ENCODE data around the gene TMPRSS6.

The TMPRSS6 gene

DNA sequence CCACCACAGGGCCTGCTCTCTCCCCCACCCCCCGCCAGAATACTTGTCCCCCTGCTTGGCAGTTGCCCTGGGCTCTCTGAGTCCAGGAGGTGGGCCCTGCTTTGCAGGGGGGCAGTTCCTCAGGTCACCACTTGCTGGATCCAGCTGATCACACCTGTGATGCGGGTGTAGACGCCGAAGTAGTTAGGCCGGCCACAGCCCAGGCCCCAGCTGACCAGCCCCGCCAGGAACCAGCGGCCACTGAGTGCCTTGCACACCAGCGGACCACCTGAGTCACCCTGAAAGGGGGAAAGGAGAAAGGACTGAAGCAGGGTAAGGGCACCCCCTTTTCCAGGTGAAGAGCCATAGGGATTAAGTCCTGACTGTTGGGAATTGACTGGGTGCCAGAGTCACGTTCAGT is 43.6 kb downstream of the TMPRSS6 start:
- H3K9me2 ChIP-seq (replicated peaks; ENCODE audit: insufficient read depth, low read length): no peaks in the 10 kb centered on the region
- no peak for TF ChIP-seq EZH2phosphoT487 (conservative IDR thresholded peaks at IDR 0.05; ENCODE audit: low read length)
- TF ChIP-seq, protein P1, sequence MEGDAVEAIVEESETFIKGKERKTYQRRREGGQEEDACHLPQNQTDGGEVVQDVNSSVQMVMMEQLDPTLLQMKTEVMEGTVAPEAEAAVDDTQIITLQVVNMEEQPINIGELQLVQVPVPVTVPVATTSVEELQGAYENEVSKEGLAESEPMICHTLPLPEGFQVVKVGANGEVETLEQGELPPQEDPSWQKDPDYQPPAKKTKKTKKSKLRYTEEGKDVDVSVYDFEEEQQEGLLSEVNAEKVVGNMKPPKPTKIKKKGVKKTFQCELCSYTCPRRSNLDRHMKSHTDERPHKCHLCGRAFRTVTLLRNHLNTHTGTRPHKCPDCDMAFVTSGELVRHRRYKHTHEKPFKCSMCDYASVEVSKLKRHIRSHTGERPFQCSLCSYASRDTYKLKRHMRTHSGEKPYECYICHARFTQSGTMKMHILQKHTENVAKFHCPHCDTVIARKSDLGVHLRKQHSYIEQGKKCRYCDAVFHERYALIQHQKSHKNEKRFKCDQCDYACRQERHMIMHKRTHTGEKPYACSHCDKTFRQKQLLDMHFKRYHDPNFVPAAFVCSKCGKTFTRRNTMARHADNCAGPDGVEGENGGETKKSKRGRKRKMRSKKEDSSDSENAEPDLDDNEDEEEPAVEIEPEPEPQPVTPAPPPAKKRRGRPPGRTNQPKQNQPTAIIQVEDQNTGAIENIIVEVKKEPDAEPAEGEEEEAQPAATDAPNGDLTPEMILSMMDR (IDR thresholded peaks at IDR 0.05; ENCODE audit: insufficient read depth, low read length, poor library complexity, severe bottlenecking): no peak
- no peak overlapping the region for H3K4me3 ChIP-seq (ENCODE audit: insufficient read depth, low read length, poor library complexity, severe bottlenecking)
- no peaks in the 10 kb centered on the region for H3F3A ChIP-seq (ENCODE audit: insufficient read depth)
- no peaks in the 10 kb centered on the region for H4K20me1 ChIP-seq (ENCODE audit: low read depth, low read length)
- no peak overlapping the region for H3K4me2 ChIP-seq (ENCODE audit: low read depth, low read length, poor library complexity, severe bottlenecking)
- H3K79me2 ChIP-seq (ENCODE audit: insufficient read depth, low read length): no peaks in the 10 kb centered on the region
- H3K9me3 ChIP-seq (ENCODE audit: insufficient read depth, low read length): no peaks in the 10 kb centered on the region
- no peak overlapping the region for H2AFZ ChIP-seq (ENCODE audit: low read depth, low read length, severe bottlenecking)
- H3K36me3 ChIP-seq (ENCODE audit: low read length): no peaks in the 10 kb centered on the region
- no peaks in the 10 kb centered on the region for H3K27me3 ChIP-seq (ENCODE audit: low read length)
- H3K27ac ChIP-seq (ENCODE audit: low read depth, low read length): no peak overlapping the region
- no peak overlapping the region for H3K9ac ChIP-seq (ENCODE audit: low read length)

DNA sequence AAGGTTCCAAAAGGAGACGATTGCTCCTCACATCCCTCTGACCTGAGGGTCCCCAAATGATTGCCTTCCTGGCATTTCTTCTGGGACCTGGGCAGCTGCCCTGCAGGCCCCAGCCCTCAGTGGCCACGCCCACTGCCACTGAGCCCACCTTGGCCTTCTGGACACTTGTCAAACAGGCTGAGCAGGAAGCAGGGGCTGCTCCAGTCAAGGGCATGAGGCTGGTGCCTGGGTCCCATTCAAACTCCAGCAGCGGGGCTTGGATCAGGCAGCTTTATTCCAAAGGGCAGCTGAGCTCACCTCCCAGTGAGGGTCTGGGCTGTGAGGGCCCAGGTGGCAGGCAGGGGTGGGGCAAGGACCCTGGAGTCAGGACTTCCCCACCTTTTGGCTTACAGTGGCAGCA is 44.3 kb downstream of the TMPRSS6 start:
- Histone ChIP-seq H3K27ac (ENCODE audit: low read depth, low read length) (no peak overlapping the region), H3K4me2 (ENCODE audit: low read depth, low read length, poor library complexity, severe bottlenecking) (no peak overlapping the region), H3K4me3 (ENCODE audit: insufficient read depth, low read length, poor library complexity, severe bottlenecking) (no peak overlapping the region), H3K9me3 (ENCODE audit: insufficient read depth, low read length) (no peaks in the 10 kb centered on the region), H2AFZ (ENCODE audit: low read depth, low read length, severe bottlenecking) (no peak overlapping the region), H3K36me3 (ENCODE audit: low read length) (no peaks in the 10 kb centered on the region), H3K27me3 (ENCODE audit: low read length) (no peaks in the 10 kb centered on the region), H3K79me2 (ENCODE audit: insufficient read depth, low read length) (no peaks in the 10 kb centered on the region), H4K20me1 (ENCODE audit: low read depth, low read length) (no peaks in the 10 kb centered on the region), H3F3A (ENCODE audit: insufficient read depth) (no peaks in the 10 kb centered on the region), H3K9me2 (replicated peaks; ENCODE audit: insufficient read depth, low read length) (no peaks in the 10 kb centered on the region), H3K9ac (ENCODE audit: low read length) (no peak overlapping the region)
- TF ChIP-seq EZH2phosphoT487 (conservative IDR thresholded peaks at IDR 0.05; ENCODE audit: low read length): no peak
- TF ChIP-seq, protein P1 (IDR thresholded peaks at IDR 0.05; ENCODE audit: insufficient read depth, low read length, poor library complexity, severe bottlenecking): no peak

DNA sequence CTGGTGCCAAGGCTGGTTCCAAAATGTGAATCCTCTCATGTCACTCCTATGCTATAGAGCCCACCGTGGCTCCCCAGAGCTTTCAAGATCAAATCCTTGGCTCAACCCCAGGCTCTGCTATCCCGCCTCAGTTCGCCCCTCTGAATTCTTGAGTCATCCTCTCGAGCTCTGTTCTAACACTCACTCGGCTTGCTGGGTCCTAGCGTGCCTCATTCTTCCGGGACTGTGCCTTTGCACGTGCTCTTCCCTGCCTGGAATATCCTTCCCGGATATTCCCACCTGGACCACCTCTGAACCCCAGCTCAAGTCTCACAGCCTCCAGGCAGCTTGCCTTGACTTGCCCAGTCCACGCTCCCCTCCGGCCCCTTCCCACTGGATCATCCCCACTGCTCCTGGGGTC is 45.0 kb downstream of the TMPRSS6 start:
- Histone ChIP-seq H3K27ac (ENCODE audit: low read depth, low read length) (no peak overlapping the region), H2AFZ (ENCODE audit: low read depth, low read length, severe bottlenecking) (no peak overlapping the region), H4K20me1 (ENCODE audit: low read depth, low read length) (no peaks in the 10 kb centered on the region), H3K4me3 (ENCODE audit: insufficient read depth, low read length, poor library complexity, severe bottlenecking) (no peak overlapping the region), H3K4me2 (ENCODE audit: low read depth, low read length, poor library complexity, severe bottlenecking) (no peak overlapping the region), H3K79me2 (ENCODE audit: insufficient read depth, low read length) (no peaks in the 10 kb centered on the region), H3K9me3 (ENCODE audit: insufficient read depth, low read length) (no peaks in the 10 kb centered on the region), H3K9me2 (replicated peaks; ENCODE audit: insufficient read depth, low read length) (no peaks in the 10 kb centered on the region), H3K9ac (ENCODE audit: low read length) (no peak overlapping the region), H3K36me3 (ENCODE audit: low read length) (no peaks in the 10 kb centered on the region), H3F3A (ENCODE audit: insufficient read depth) (no peaks in the 10 kb centered on the region), H3K27me3 (ENCODE audit: low read length) (no peaks in the 10 kb centered on the region)
- no peak for TF ChIP-seq EZH2phosphoT487 (conservative IDR thresholded peaks at IDR 0.05; ENCODE audit: low read length)
- TF ChIP-seq, protein P1 (IDR thresholded peaks at IDR 0.05; ENCODE audit: insufficient read depth, low read length, poor library complexity, severe bottlenecking): no peak

All from SU-DHL-6 (cell line).